ENCODE results near the gene HDAC4. TPM values are rescaled to one million over a fixed set of nuclear protein-coding genes. Genes with fewer than 3 reads are reported as not detected.

The HDAC4 gene
- polyA plus RNA-seq, 1 experiment, result 8.9 TPM

GRCh38 chr2:239060676-239061075 is 340.1 kb downstream of the HDAC4 start:
- ChIA-PET POLR2A (no interaction called here), CTCF (no interaction called here)
- Histone ChIP-seq H3K9me3 (ENCODE audit: control insufficient read depth, insufficient read depth, low read length) (peaks cover 6% of the 10 kb centered on the region; the same call in 1 of the 2 replicates), H3K27ac (ENCODE audit: low read depth, low read length) (no peak overlapping the region), H3K27me3 (ENCODE audit: control insufficient read depth, insufficient read depth, low read length) (no peaks in the 10 kb centered on the region), H3K4me3 (ENCODE audit: low read depth, low read length) (no peak overlapping the region)
- no peak for DNase-seq (ENCODE audit: low read depth, low spot score)
- no peak for TF ChIP-seq CTCF (IDR thresholded peaks at IDR 0.05; ENCODE audit: low read depth, low read length)

GRCh38 chr2:239059854-239060253 is 341.0 kb downstream of the HDAC4 start:
- ChIA-PET POLR2A (no interaction called here), CTCF (no interaction called here)
- H3K4me3 ChIP-seq (ENCODE audit: low read depth, low read length), result no peak overlapping the region
- no peaks in the 10 kb centered on the region for H3K27me3 ChIP-seq (ENCODE audit: control insufficient read depth, insufficient read depth, low read length)
- H3K27ac ChIP-seq (ENCODE audit: low read depth, low read length), result no peak overlapping the region
- peaks cover 6% of the 10 kb centered on the region; the same call in 1 of the 2 replicates for H3K9me3 ChIP-seq (ENCODE audit: control insufficient read depth, insufficient read depth, low read length)
- no peak for DNase-seq (ENCODE audit: low read depth, low spot score)
- no peak for TF ChIP-seq CTCF (IDR thresholded peaks at IDR 0.05; ENCODE audit: low read depth, low read length)

- CTCF ChIA-PET, result no interaction called here
- Histone ChIP-seq H3K9me3 (ENCODE audit: control insufficient read depth, insufficient read depth, low read length) (peaks cover 6% of the 10 kb centered on the region; the same call in 1 of the 2 replicates), H3K27ac (ENCODE audit: low read depth, low read length) (no peak overlapping the region), H3K4me3 (ENCODE audit: low read depth, low read length) (no peak overlapping the region), H3K27me3 (ENCODE audit: control insufficient read depth, insufficient read depth, low read length) (no peaks in the 10 kb centered on the region)
- DNase-seq (ENCODE audit: low read depth, low spot score), result no peak
- POLR2A ChIA-PET, result no interaction called here
- TF ChIP-seq CTCF (IDR thresholded peaks at IDR 0.05; ENCODE audit: low read depth, low read length), result no peak
These were observed 342.1 kb downstream of the HDAC4 start for GRCh38 chr2:239058766-239059165.

GRCh38 chr2:239057533-239057932 is 343.3 kb downstream of the HDAC4 start:
- H3K27me3 ChIP-seq (ENCODE audit: control insufficient read depth, insufficient read depth, low read length), result no peaks in the 10 kb centered on the region
- CTCF ChIA-PET, result no interaction called here
- peaks cover 6% of the 10 kb centered on the region; the same call in 1 of the 2 replicates for H3K9me3 ChIP-seq (ENCODE audit: control insufficient read depth, insufficient read depth, low read length)

GRCh38 chr2:239056611-239057010 is 344.2 kb downstream of the HDAC4 start:
- CTCF ChIA-PET, result no interaction called here
- TF ChIP-seq CTCF (IDR thresholded peaks at IDR 0.05; ENCODE audit: low read depth, low read length), result no peak
- no peak for DNase-seq (ENCODE audit: low read depth, low spot score)
- H3K4me3 ChIP-seq (ENCODE audit: low read depth, low read length), result no peak overlapping the region
- H3K9me3 ChIP-seq (ENCODE audit: control insufficient read depth, insufficient read depth, low read length), result peaks cover 6% of the 10 kb centered on the region; the same call in 1 of the 2 replicates
- no peak overlapping the region for H3K27ac ChIP-seq (ENCODE audit: low read depth, low read length)
- no peaks in the 10 kb centered on the region for H3K27me3 ChIP-seq (ENCODE audit: control insufficient read depth, insufficient read depth, low read length)
- POLR2A ChIA-PET, result no interaction called here

More at GRCh38 chr2:239057533-239057932, 343.3 kb downstream of the HDAC4 start:
- H3K27ac ChIP-seq (ENCODE audit: low read depth, low read length), result no peak overlapping the region
- POLR2A ChIA-PET, result no interaction called here
- DNase-seq (ENCODE audit: low read depth, low spot score), result no peak
- no peak overlapping the region for H3K4me3 ChIP-seq (ENCODE audit: low read depth, low read length)
- TF ChIP-seq CTCF (IDR thresholded peaks at IDR 0.05; ENCODE audit: low read depth, low read length), result no peak

All from AG04450 (cell line).